ENCODE results near the gene ZNF688.

GRCh38 chr16:30534368-30535105 is 37.0 kb downstream of the ZNF688 start, which contains the start of gene ZNF747:
- TF ChIP-seq CTCF (IDR thresholded peaks at IDR 0.05) (peak in 1 of 3 donors; percentile 12), EP300 (IDR thresholded peaks at IDR 0.05) (no peak), POLR2A (IDR thresholded peaks at IDR 0.05) (peak; percentile 31)
